PC-9 (cell line): ENCODE data around the gene CPSF2. TPM values are rescaled to one million over a fixed set of nuclear protein-coding genes. Genes with fewer than 3 reads are reported as not detected.
"Not testable (repeated sequence)": the region's sequence is repeated elsewhere in the genome, so short reads cannot be mapped to it uniquely, and the experiment has no call there.

Source experiments
- BruUV-seq: library from RNA; stranded (reverse); fragments of 400-500 nt; replicated peaks from 2 replicates; lab custom pipeline; 2021; lab: Mats Ljungman, UMichigan
- CTCF ChIA-PET: fragments of 300-600 bp; sonication (Branson Sonifier 250); formaldehyde crosslinking; loops from one replicate; lab custom pipeline; 2022; ENCODE audit warnings: antibody characterized with exemption; lab: Charles Lee
- POLR2A ChIA-PET: fragments of 300-600 bp; sonication (Branson Sonifier 250); formaldehyde crosslinking; loops from one replicate; lab custom pipeline; 2022; ENCODE audit warnings: antibody characterized with exemption; ENCODE audit not compliant: unreplicated experiment; lab: Charles Lee
- DNase-seq, 2 experiments: peaks; one replicate each; pipeline versions ENCODE4 v3.0.0 to v3.0.0-alpha.2; 2015 to 2022; ENCODE audit warnings: mixed read lengths in 1 of 2
- H2AFZ ChIP-seq: fragments of 200-600 bp; sonication (generic); 2 replicates; pipeline ENCODE4 v1.8.1; 2017; ENCODE audit warnings: antibody characterized with exemption
- H3F3A ChIP-seq: fragments of 200-600 bp; sonication (generic); 2 replicates; pipeline ENCODE4 v1.8.1; 2017; ENCODE audit warnings: antibody characterized with exemption, mild to moderate bottlenecking, low read depth; ENCODE audit not compliant: insufficient read depth
- H3K27ac ChIP-seq: fragments of 200-600 bp; sonication (generic); 2 replicates; pipeline ENCODE4 v1.6.1; 2016; ENCODE audit warnings: mixed run types
- H3K27me3 ChIP-seq: fragments of 200-600 bp; sonication (generic); 2 replicates; pipeline ENCODE4 v1.6.1; 2016; ENCODE audit warnings: low read depth, mixed run types; ENCODE audit not compliant: insufficient read depth
- H3K36me3 ChIP-seq: fragments of 200-600 bp; sonication (generic); 2 replicates; pipeline ENCODE4 v1.6.1; 2016; ENCODE audit warnings: low read depth, mixed run types
- H3K4me1 ChIP-seq: fragments of 200-600 bp; sonication (generic); replicated peaks from 2 replicates; pipeline ENCODE4 v1.6.1; 2016; ENCODE audit warnings: mixed run types; ENCODE audit not compliant: insufficient read depth
- H3K4me2 ChIP-seq: fragments of 200-600 bp; sonication (generic); 2 replicates; pipeline ENCODE4 v1.6.1; 2017; ENCODE audit warnings: mixed run types
- H3K4me3 ChIP-seq: fragments of 200-600 bp; sonication (generic); 2 replicates; pipeline ENCODE4 v1.6.1; 2016; ENCODE audit warnings: mixed run types
- H3K79me2 ChIP-seq: fragments of 200-600 bp; sonication (generic); 2 replicates; pipeline ENCODE4 v1.6.1; 2017; ENCODE audit warnings: low read depth, mixed run types
- H3K9me2 ChIP-seq: fragments of 200-600 bp; sonication (generic); 2 replicates; pipeline ENCODE4 v1.8.1; 2017; ENCODE audit warnings: mild to moderate bottlenecking; ENCODE audit not compliant: insufficient read depth
- H3K9me3 ChIP-seq: fragments of 200-600 bp; sonication (generic); 2 replicates; pipeline ENCODE4 v1.8.1; 2016; ENCODE audit warnings: low read depth; ENCODE audit not compliant: insufficient read depth
- H4K20me1 ChIP-seq: fragments of 200-600 bp; sonication (generic); 2 replicates; pipeline ENCODE4 v1.8.1; 2017; ENCODE audit not compliant: insufficient read depth
- EZH2 ChIP-seq: fragments of 200-600 bp; sonication (generic); IDR thresholded peaks from 2 replicates; pipeline ENCODE4 v1.8.0; 2017; ENCODE audit warnings: antibody characterized with exemption, low read depth
- intact Hi-C: fragments of 100-400 bp; cut with micrococcal nuclease; formaldehyde crosslinking; loops from one replicate; pipeline ENCODE4 v1.10.0; 2022; ENCODE audit not compliant: unreplicated experiment
- total RNA-seq: library from RNA; stranded (reverse); gene quantifications from 2 replicates; pipeline ENCODE4 v1.2.3, GENCODE V29; 2021
- TF ChIP-seq, protein P1 (sequence below): fragments of 200-600 bp; sonication (generic); conservative IDR thresholded peaks from 2 replicates; pipeline ENCODE4 v1.6.1; 2017; ENCODE audit warnings: mixed run types, antibody characterized with exemption, mild to moderate bottlenecking, moderate library complexity

Gene CPSF2
- total RNA-seq, 1 experiment from 2014 or later = 23.0 TPM

GRCh38 chr14:92207012-92207927, 85.5 kb downstream of the CPSF2 start:
- ChIA-PET CTCF (no interaction called here), POLR2A (no interaction called here)
- Histone ChIP-seq H3K27me3 (peaks cover 10% of the 10 kb centered on the region; the same call in 1 of the 2 replicates), H3K9me2 (no peaks in the 10 kb centered on the region), H3K27ac (no peak overlapping the region), H3K36me3 (no peaks in the 10 kb centered on the region), H3K4me2 (no peak overlapping the region), H3K4me3 (no peak overlapping the region), H3K79me2 (no peaks in the 10 kb centered on the region), H3F3A (no peaks in the 10 kb centered on the region), H2AFZ (no peak overlapping the region), H4K20me1 (no peaks in the 10 kb centered on the region), H3K4me1 (no peaks in the 10 kb centered on the region), H3K9me3 (no peaks in the 10 kb centered on the region)
- DNase-seq = no peak
- TF ChIP-seq, protein P1, sequence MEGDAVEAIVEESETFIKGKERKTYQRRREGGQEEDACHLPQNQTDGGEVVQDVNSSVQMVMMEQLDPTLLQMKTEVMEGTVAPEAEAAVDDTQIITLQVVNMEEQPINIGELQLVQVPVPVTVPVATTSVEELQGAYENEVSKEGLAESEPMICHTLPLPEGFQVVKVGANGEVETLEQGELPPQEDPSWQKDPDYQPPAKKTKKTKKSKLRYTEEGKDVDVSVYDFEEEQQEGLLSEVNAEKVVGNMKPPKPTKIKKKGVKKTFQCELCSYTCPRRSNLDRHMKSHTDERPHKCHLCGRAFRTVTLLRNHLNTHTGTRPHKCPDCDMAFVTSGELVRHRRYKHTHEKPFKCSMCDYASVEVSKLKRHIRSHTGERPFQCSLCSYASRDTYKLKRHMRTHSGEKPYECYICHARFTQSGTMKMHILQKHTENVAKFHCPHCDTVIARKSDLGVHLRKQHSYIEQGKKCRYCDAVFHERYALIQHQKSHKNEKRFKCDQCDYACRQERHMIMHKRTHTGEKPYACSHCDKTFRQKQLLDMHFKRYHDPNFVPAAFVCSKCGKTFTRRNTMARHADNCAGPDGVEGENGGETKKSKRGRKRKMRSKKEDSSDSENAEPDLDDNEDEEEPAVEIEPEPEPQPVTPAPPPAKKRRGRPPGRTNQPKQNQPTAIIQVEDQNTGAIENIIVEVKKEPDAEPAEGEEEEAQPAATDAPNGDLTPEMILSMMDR = no peak
- no peak for TF ChIP-seq EZH2
- intact Hi-C loops = no loop called here
- BruUV-seq = no TSS peak

DNA sequence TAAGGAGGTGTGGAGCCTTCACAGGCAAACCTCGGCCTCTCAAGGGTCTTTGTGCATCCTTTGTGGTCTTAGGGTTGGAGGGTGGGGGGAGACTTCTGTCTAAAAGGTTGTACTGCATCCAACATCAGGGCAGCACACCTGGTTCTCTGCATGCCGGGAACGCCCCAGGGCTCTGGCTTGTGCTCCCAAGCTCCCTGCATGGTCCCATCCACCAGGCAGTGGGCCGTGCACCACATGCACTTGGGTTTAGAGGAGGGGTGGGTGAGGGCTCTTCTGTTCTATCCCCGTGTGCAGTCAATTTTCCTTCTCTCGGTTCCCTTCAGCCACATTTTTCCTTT, 86.1 kb downstream of the CPSF2 start:
- ChIA-PET CTCF (no interaction called here), POLR2A (no interaction called here)
- Histone ChIP-seq H4K20me1 (no peaks in the 10 kb centered on the region), H3K79me2 (no peaks in the 10 kb centered on the region), H3K9me2 (no peaks in the 10 kb centered on the region), H3K4me1 (no peaks in the 10 kb centered on the region), H3K9me3 (no peaks in the 10 kb centered on the region), H2AFZ (no peak overlapping the region), H3F3A (no peaks in the 10 kb centered on the region), H3K4me2 (no peak overlapping the region), H3K36me3 (no peaks in the 10 kb centered on the region), H3K27me3 (peaks cover 10% of the 10 kb centered on the region; the same call in 1 of the 2 replicates), H3K4me3 (no peak overlapping the region), H3K27ac (no peak overlapping the region)
- intact Hi-C loops = no loop called here
- TF ChIP-seq EZH2 = no peak
- TF ChIP-seq, protein P1 = no peak
- no TSS peak for BruUV-seq
- no peak for DNase-seq

DNA sequence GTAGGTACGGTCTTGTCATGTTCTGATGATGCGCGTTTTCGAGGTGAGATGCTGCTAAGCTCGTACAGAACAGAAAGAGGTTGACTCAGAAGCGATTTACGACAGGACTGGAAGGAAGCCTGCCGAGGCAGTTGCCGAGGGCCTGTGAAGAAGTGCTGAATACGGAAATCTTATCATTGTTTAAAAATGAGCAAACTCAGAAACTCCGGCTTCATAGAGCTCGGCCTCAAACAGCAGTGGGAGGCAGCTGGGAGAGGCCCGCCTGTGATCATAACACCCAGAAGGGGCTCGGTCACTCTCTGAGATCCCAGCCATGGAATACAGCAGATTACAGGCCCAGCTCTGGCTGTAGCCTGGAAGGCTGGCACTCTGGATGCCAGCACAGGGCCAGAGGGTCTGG, 87.4 kb downstream of the CPSF2 start:
- intact Hi-C loops = no loop called here
- no peaks in the 10 kb centered on the region for H3F3A ChIP-seq
- H3K9me3 ChIP-seq = no peaks in the 10 kb centered on the region
- TF ChIP-seq EZH2 = no peak
- TF ChIP-seq, protein P1 = no peak
- no peaks in the 10 kb centered on the region for H4K20me1 ChIP-seq
- H3K27me3 ChIP-seq = peaks cover 3% of the 10 kb centered on the region; the same call in 1 of the 2 replicates
- CTCF ChIA-PET = no interaction called here
- no peak overlapping the region for H3K4me3 ChIP-seq
- no peak overlapping the region for H3K4me2 ChIP-seq
- no TSS peak for BruUV-seq
- H3K4me1 ChIP-seq = no peaks in the 10 kb centered on the region
- POLR2A ChIA-PET = no interaction called here
- DNase-seq = no peak
- H2AFZ ChIP-seq = no peak overlapping the region
- H3K79me2 ChIP-seq = no peaks in the 10 kb centered on the region
- no peaks in the 10 kb centered on the region for H3K9me2 ChIP-seq
- H3K27ac ChIP-seq = no peak overlapping the region
- H3K36me3 ChIP-seq = no peaks in the 10 kb centered on the region

GRCh38 chr14:92213125-92213524, 91.4 kb downstream of the CPSF2 start:
- POLR2A ChIA-PET, intact Hi-C loops, H3F3A ChIP-seq, H3K27me3 ChIP-seq, H3K4me1 ChIP-seq, H4K20me1 ChIP-seq, H3K79me2 ChIP-seq, H3K4me3 ChIP-seq, H3K4me2 ChIP-seq, H3K27ac ChIP-seq, H3K9me2 ChIP-seq, H2AFZ ChIP-seq, DNase-seq, H3K36me3 ChIP-seq, BruUV-seq, H3K9me3 ChIP-seq, CTCF ChIA-PET: not testable (repeated sequence)
